HG02571 (cell line): Measurements from ENCODE around the gene HCRTR2.
"Not testable (repeated sequence)": the region's sequence is repeated elsewhere in the genome, so short reads cannot be mapped to it uniquely, and the experiment has no call there.

ENCODE experiments used
- ATAC-seq: cut with Tn5 transposase; IDR thresholded peaks from one replicate; pipeline ENCODE4 v1.9.1; 2021; ENCODE audit warnings: mild to moderate bottlenecking, moderate library complexity; ENCODE audit not compliant: unreplicated experiment

The HCRTR2 gene

DNA sequence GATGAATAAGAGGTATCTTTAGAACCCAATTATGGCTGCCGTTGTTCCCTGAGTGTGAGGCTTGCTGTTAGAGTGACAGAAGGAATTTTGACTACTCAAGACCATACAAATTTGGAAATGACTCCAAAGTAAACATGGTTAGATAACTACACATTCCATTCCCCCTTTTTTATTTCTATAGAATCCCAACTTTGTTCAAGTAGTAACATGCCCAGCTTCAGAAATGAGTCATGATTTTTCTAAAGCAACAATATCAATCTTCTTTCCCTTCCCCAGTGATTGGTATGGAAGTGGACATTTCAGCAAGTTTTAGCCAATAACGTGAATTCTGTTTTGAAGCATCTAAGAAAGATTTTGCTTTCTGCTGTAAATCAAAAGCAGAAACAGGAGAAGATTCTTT is 37.8 kb downstream of the HCRTR2 start:
- ATAC-seq: no peak

- ATAC-seq: no peak
Observed at GRCh38 chr6:55220961-55221360, 46.6 kb downstream of the HCRTR2 start.

DNA sequence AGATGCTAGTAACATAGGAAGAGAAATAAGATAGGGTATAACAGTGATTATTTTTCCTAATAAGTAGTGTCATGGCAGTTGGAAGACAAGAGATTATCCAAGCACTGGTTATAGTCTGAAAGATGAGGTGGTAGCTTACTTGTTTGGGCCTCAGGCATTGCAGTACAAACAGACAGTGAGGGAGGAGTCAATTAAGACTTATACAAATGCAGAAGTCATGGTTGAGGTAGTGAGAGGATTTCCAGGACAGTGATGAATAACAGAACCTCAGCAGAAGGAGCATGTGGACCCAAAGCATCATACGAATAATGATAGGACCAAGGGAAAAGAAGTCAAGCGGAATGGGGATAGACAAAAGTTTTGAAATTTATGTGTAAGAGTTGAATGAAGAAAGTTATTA is 53.5 kb downstream of the HCRTR2 start:
- ATAC-seq: no peak

DNA sequence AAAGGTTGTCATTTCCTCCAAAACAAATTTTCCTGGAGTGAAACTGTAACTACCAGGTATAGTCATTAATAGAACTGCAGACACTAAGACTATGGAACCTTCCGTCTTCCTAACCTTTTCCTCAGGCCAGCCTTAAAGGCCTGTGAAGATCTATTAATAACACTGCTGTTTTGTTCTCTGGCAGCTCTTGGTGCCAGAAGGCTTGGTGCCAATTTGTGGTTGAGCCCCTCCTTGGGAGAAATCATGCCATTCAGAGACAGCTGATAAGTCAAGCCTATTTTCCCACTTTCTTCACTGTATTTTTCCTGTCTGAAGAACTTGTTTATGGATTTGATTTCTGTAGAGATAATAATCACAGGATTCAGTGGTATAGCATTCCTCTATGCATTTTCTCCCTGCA is 64.8 kb downstream of the HCRTR2 start:
- ATAC-seq: no peak

DNA sequence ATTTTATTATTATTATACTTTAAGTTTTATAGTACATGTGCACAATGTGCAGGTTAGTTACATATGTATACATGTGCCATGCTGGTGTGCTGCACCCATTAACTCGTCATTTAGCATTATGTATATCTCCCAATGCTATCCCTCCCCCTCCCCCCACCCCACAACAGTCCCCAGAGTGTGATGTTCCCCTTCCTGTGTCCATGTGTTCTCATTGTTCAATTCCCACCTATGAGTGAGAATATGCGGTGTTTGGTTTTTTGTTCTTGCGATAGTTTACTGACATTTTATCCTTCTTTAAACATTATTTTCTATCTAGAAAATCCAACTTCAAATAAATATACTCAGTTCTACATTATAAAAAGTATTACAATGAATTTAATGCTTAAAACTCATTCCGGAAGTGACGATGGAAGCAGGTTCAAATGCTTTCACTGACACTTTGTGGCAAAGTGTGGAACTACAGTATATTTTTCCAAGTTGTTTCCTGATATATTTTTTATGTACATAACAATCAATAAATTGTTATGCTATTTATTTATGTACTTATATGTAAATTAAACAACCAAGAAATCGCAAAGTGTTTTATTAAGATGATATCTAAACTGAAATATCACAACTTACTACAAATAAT is 66.8 kb downstream of the HCRTR2 start:
- not testable (repeated sequence) for ATAC-seq

GRCh38 chr6:55250400-55250799 is 76.1 kb downstream of the HCRTR2 start:
- no peak for ATAC-seq

DNA sequence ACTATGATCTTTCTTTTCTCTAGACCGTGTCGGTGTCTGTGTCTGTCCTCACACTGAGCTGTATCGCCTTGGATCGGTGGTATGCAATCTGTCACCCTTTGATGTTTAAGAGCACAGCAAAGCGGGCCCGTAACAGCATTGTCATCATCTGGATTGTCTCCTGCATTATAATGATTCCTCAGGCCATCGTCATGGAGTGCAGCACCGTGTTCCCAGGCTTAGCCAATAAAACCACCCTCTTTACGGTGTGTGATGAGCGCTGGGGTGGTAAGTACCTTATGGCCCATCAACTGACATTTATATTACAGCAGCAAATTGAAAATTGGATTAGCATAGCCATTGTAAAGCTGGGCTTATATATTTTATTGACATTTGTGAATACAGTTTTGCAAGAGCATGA is 80.8 kb downstream of the HCRTR2 start:
- no peak for ATAC-seq

GRCh38 chr6:55260181-55260580 is 85.9 kb downstream of the HCRTR2 start:
- ATAC-seq: no peak

DNA sequence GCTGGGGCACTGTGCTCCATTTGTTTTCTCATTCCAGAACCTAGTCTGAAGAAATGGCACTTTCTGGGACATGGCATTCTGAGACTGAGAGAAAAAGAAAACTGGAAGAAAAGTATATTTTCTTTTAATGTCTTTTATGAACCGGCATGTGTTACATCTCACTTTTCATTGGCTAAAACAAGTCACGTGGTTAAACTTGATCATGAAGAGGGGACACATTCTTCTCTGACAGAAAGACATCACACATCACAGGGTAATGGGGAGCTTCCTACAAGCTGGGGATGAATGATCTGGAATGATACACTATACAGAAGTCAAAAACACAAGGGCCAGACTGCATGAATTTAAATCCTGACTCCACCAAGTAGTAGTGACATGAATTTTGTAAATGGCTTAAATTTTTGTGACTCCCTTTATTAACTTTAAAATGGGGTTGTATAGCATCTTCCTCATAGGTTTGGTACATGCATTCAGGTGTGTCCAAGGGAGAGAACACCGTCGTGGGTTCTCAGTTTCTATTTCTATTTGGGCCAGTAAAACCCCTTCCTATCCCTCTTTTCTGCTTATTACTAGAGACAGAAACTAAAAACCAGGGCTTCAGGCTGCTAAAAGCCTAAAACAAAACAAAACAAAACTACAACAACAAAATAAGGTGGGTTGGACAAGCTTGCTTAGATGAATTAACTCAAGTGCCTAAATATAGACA is 91.2 kb downstream of the HCRTR2 start:
- ATAC-seq: no peak

DNA sequence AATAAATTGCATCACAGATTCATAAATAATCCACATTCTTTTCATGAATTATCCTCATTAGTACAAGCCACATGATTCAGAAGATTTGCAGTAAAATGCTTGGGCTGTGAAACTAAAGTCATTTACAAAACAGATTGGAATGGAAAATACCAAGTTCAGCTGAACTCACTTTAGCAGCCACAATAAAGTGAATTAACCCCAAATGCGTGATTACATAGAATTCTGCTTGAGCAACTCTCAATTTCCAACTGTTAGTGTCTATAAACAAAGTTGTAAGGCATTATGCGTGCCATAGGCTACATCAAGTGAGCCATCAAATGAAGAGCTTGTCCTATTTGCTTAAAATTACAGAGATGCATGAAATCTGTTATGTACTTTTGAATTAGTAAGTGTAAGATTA is 92.6 kb downstream of the HCRTR2 start:
- no peak for ATAC-seq

- peak; percentile 68 for ATAC-seq
Observed at GRCh38 chr6:55276745-55277530, 102.6 kb downstream of the HCRTR2 start.

DNA sequence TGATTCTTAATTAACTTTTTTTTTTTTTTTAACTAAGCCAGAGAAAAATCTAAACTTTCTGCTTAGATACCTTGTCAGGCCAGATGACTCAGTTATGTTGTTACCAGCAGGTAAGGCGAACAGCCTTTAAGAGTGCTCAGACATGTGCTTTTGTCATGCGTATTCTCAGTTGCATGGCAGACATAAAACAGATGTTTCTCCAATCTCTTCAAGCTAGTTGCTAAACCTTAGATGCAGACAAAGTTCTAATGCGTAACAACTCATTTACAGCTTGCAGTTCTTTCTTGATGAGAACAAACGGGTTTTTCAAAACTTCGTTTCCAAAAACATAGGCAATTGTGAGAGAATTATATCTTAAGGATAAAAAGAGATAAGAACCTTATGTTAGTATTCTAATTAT is 103.3 kb downstream of the HCRTR2 start:
- ATAC-seq: no peak

DNA sequence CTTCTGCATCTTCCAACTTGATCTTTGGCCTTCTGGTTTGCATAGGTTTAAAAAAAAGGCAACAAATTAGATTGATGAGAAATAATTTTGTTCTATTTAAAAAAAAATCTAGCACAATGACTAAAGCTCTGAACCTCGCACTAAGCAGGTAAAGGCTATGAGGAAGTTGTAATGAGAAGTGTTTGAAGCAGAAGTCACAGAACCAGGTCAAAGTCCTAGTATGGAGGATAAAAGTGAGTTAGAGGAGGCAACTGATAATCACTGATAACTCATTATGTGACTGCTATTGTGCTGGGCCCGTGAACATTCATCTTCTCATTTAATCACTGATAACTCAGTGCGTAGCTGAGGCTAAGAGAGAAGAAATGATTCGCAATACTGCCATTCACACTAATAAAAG is 106.9 kb downstream of the HCRTR2 start:
- no peak for ATAC-seq

DNA sequence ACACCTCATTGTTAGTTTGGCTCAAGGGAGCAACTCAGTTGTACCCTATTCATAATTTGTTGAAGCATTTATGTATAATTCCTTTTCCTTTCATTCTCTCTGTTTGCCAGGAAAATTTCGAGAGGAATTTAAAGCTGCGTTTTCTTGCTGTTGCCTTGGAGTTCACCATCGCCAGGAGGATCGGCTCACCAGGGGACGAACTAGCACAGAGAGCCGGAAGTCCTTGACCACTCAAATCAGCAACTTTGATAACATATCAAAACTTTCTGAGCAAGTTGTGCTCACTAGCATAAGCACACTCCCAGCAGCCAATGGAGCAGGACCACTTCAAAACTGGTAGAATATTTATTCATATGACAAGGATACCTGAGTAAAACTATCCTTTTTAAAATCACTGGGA is 107.8 kb downstream of the HCRTR2 start:
- no peak for ATAC-seq

DNA sequence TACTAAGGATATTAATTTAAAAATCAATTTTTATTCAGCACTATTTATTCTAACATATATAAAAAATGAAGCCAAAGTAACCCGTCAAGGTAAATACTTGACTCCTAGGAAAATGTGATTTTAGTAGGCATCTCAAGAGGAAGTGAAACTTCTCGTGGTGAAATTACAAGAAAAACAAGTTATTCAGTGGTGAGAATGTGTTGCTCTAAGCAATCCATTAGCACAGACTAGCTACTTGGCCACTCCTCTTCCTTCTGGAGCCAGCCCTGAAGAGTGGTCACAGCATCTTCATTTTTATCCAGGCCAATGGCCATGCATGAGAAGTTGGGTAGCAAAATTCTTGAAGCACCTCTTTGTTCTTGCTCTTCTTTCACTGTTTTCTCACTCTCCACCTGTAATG is 112.5 kb downstream of the HCRTR2 start:
- ATAC-seq: no peak

DNA sequence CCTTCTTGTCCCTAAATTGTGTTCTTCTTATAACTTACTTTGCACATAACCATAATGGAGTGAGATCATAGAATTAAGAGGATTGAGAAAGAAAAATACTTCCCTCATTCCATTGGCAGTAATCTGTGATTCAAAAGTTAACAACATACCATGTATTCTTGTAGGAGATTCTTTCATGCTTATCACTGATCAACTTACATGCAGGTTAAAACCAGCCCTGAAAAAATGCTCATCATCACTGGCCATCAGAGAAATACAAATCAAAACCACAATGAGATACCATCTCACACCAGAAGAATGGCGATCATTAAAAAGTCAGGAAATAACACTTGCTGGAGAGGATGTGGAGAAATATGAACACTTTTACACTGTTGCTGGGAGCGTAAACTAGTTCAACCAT is 116.4 kb downstream of the HCRTR2 start:
- no peak for ATAC-seq

DNA sequence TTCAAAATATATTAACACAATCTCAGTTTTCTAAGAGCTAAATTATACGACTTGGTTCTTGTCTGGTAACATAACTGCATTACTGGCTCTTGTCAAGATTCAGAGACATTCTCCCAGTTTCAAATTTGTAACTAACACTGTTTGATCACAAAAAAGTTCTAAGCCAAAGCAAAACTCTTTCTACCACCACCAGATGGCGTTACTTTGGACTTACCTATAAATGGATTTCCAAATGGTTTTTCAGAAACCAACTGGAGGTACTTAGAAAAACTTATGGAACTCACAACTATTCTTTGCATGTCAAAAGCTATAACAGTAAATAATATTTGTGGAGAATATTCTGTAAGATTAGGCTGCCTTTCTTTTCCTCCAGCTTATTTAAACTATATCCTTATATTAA is 118.8 kb downstream of the HCRTR2 start:
- ATAC-seq: no peak

- not testable (repeated sequence) for ATAC-seq
Observed at GRCh38 chr6:55297214-55297613, 122.9 kb downstream of the HCRTR2 start.

DNA sequence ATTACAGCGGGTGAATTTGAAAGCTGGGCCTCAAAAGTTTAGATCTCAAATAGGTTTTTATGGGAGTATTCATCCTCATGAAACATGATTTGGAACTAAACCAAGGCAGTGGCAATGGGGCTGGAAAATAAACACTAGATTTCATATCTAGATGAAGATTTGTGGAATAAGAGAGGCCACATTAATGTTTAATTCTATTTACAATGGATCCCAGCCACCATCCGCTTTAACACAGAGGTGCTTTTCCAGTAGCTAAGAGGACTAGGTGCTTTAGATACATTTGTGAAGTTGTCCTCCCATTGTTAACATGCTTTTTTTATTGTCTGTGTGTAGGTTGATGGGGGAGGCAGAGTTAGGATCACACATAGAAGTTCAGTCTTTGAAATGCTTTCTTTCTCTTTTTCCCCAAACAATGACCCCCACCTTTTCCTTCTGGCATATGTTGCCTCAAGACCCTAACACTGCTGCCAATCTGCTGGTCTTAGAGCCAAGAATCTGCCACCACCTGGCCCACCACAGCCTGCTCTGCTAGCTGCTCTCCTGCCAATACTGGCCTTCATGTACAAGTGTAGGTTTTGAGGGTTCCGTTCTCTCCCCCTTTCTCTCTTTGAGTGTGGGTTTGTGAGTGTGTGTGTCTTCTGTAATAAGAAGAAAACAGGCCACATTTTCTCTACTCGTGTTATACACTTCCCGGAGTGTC is 125.1 kb downstream of the HCRTR2 start:
- no peak for ATAC-seq

DNA sequence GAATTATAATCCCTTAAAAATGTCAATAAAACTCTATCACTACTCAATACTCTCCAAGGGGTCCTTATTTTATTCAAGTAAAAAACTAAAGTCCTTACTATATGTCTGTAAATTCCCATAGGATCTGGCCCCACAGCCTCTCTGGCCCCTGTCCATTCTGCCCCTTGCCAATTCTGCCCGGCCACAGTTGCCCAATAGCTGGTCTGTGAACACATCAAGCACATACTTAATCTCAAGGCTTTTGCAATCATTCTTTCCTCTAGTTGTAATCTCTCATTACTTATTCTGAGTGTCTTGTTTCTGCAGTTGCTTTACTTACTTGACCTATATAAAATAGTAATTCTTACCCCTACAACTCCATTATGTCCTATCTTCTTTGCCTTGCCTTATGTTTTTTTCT is 130.4 kb downstream of the HCRTR2 start:
- ATAC-seq: no peak

DNA sequence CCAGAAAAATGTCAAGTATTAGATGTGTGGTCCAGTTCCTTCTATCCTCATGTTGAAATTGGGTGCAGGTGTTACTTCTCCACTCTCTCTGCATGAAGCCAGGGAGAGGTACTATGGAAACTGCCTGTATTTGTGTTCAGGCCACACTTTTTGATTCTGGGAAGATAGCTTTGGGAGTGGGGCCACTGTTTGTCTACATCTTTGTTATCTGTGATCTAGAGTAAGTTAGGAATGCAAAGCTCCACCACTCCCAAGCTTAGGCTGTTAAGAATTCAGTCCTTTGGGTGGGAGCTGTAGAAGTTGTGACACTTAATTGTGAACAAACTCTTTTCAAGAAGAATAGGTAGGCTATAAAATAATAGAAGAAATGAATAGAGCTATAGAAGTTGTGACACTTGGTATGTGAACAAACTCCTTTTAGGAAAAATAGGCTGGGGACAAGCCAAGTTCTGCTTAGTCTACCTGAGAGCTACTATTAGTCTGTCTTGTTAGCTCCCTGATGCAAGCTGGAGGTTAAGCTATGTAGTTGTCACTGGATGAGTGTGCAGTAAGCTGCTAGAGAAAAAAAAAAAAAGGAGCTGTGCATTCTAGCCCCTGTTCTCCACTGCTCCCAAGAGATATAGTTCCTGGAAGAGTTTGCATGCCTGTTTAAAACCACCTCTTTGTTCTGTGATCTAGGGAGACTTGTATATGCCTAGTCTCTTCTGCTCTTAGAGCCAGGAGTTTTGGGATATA is 145.8 kb downstream of the HCRTR2 start:
- no peak for ATAC-seq
